Stimulated activated CD8-positive, alpha-beta memory T cell treated with anti-CD3 and anti-CD28 coated beads, Interleukin-12 subunit alpha, Interleukin-12 subunit beta, amount 100 ng/mL, for 4 hours (primary cell): Measurements from ENCODE around the gene SLCO3A1.

Experiments used
- DNase-seq: peaks from one replicate; pipeline ENCODE4 v3.0.0-alpha.2; 2020; ENCODE audit warnings: low read depth

The SLCO3A1 gene

DNA sequence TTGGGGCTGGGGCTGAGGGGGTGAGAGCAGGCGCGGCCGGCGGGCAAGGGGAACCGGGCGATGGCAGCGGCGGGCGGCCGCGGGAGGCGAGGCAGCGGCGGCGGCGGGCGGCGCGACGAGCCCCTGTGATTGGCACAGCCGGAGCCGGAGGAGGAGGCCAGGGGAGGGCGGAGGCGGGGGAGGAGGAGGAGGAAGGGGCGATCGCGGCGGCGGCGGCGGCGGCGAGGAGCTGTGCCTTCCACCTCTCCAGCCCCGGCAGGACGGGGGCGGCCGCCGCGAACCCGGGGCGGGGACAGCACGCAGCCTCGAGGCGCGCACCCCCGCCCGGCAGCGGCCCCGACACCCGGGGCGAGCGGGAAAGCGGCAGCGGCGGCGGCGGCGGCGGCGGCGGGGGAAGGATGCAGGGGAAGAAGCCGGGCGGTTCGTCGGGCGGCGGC, at the start of gene SLCO3A1:
Gene SLCO3A1 (plus strand): TSS at position 198 of the 437 bp plus-strand sequence.
- peak; percentile 65 for DNase-seq

DNA sequence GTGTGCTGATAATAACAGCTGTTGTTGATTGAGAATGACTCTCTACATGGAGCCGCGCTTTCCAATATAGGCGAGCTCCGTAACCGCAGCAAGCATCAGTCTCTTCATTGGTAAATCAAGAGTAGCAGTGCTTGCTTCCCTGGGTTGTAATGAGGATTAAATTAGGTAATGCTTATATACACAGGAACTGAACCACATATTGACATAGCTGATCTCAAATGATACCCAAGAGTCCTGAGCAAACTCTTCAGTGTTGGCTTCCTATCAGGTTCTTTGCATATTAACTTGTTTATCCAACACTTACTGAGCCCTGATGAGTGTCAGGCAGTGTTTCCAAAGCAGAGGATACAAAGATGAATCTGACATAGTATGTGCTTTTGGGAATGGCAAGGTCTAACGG, 46.4 kb upstream of the SLCO3A1 start:
- no peak for DNase-seq

DNA sequence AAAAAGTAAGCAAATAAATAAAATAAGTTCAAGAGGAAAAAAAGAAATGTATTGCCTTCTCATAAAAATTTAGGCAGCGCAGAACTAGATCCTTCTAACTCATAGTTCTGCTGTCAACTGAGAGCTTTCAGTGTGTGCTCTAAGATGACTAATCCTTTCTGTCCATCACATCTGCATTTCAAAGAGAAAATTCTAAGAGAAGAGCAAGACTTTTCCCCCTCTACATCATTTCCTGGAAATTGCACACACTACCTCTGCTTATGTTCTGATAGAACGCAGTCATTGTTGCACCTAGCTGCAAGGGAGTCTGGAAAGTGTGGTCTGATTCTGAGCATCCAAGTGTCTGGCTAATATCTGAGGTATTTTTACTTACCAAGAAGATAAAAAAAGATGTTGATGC, 39.6 kb upstream of the SLCO3A1 start:
- DNase-seq: no peak

DNA sequence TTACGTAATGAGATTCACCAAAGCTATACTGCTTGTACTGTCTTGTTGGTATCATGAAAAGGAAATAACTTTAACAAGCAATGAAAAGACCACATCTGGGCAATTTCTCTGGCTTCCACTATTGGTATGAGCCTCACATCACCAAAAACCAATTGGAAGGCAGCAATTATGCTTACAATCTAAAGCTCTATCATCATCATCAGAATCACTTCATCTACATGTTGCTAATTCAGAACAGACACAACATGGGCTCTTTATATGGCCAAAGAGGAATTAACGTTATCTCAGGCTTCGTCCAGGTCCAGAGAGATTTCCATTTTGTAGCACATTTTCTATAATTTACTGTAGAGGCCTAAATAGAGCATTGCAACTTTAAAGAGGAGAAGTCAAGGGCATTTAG, 36.6 kb upstream of the SLCO3A1 start:
- no peak for DNase-seq

DNA sequence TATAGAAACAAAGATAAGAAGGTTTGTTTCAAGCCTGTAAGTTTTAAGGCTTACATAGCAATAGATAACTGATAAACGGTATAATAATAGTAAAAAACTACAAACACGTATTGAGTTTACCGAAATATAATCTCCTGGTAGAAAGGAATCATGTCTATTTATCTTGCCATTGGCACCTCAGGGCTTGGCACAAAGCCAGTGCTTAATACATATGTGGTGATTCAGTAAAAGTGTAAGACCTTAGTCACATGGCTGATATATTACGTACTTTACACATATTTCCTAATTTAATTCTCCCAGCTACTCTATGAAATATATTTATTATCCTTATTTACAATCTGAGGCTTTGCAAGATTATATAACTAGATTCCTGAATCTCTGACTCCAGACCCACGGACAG, 32.0 kb upstream of the SLCO3A1 start:
- DNase-seq: no peak

DNA sequence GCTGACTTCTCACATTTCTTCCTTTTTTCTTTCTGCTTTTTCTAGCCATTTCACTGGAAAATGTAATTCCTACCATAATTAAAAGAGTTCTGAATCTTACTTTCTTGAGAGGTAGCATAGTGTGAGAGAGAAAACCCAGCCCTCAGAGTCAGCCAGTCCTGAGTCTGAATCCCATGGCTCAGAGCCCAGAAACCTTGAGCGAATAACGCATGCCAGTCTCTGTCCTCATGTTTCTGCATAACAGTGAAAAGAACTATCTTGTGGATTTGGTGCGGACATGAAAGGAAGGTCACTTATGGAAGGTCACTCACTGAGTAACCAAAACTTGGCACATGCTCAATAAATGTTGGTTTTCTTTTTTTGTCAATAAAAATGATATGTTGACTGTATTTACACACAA, 29.3 kb upstream of the SLCO3A1 start:
- no peak for DNase-seq

DNA sequence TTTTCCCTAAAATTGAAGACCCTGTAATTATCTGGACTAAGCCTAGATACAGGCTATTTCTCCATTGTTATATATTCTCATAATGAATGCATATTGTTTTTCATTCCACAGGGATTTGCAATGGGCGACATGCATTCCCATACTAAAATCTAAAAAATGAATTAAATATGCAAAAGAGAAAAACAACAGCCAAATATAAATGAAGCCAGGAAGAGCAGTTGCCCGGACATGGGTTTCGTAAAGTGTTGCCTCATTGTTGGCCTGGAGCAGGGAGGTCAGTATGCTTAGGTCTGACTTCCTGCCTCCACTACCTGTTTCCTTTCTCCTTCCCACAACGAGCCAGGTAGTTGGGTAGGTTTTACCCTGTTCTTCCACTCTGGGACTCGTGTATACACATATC, 27.1 kb upstream of the SLCO3A1 start:
- no peak for DNase-seq

DNA sequence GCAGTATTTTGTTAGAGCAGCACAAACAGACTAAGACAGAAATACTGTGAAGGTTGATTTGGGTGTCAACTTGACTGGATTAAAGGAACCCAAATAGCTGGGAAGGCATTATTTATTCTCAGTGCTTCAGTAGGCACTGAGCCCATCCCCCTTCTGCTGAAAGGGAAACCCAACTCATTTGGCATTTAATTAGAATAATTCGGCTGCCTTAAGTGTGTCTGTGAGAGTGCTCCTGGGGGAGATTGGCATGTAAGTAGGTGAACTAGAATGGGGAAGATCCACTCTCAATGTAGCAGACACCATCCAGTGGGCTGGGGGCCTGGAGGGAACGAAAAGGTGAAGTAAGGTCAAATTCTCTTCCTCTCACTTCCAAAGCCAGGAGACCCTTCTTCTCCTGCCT, 20.5 kb upstream of the SLCO3A1 start:
- DNase-seq: no peak

DNA sequence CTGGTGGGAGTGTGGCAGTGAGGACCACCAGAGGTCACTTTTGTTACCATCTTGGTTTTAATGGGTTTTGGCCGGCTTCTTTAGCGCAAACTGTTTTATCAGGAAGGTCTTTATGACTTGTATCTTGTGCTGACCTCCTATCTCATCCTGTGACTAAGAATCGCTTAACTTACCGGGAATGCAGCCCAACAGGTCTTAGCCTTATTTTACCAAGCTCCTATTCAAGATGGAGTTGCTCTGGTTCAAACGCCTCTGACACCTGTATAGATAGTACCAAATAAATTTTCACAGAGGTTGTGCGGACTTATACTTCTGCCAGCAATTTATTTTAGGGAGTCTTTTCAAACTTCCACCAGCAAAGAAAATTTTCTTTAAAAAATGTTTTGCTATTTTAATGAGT, 13.6 kb upstream of the SLCO3A1 start:
- DNase-seq: no peak

DNA sequence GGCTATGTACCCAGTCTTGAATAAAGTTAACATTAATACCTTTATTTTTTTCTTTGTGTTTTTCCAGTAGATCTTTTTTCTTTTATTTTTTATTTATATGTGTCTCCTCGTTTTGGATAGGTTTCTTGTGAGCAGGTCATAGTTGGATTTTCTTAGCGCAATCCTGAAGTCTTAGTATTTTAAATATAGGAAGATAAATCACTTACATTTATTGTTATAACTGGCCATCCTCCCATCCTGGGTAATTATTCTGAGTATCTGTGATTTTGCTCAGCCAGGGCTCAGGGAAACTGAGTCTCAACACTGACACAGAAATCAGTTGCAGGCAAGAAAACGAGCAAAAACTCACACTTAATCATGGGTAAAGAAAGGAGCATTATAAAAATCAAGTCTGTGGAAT, 11.6 kb upstream of the SLCO3A1 start:
- no peak for DNase-seq

DNA sequence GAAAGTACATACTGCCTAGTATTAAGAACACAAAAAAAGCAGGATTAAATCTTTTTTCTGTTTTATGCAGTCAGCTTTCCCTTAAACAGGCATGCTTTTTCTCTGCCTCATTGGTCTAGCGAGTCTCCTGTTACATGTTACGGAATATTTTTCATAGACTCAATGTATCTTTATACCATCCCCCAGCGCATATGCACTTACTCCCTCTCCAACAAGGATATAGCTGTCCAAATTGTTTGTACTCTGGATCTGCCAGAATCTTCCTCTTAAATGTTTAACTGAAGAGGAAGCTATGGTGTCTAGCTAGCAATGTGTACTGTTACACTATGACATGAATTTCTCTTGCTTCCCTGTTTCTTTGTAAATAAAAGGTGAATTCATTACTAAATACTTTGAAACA, 9.2 kb upstream of the SLCO3A1 start:
- DNase-seq: no peak

DNA sequence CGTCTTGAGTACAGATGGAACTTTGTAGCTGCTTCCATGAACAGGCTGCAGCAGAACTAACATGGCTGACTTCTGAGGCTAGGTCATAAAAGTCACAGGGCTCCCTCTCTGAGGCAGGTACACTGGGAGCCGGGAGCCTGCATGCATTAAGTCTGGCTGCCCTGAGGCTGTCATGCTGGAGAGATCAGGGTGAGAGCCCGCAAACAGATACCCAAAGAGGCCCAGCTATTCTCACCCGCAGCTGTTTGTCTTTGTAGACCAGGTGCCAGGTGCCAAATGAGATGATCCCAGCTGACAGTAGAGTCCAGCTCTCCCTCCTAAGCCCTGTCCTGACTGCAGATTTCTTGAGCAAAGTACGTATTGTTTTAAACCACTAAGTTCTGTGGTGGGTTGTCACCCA, 8.6 kb upstream of the SLCO3A1 start:
- no peak for DNase-seq

DNA sequence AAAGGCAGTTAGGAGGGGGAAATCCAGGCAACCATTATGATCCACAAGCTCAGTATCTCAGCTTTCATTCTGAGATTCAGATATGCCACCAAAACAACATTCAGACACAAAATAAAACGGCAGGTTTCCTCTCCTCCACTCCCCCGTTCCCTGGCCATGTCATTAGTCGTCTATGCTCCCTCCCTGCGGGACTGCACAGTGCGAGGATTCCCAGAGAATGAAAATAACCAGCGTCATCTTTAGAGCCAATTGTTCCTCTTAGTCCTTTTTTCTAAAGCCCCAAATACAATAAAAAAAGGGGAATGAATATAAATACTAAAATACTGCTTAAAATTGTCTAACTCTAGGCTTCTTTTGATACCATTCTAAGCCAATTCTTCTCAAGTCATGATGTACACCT, 7.8 kb upstream of the SLCO3A1 start:
- DNase-seq: no peak

DNA sequence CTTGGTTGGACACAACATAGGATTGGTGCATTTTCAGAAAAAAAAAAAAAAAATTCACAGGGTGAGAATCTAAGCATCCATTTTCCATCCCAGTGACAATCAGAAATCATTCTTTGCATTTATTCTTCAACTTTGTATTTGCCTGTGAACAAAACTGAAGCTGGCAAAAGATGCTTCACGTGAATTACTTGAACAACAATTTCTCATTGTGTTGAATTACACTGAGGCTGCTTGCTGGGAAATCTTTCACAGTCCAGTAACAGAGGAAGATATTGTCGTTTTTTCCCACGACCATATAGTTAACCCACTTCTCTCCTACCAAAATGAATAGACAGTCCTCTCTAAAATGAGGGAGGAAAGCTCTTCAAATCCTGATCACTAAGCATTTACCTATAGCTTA, 4.3 kb upstream of the SLCO3A1 start:
- no peak for DNase-seq

DNA sequence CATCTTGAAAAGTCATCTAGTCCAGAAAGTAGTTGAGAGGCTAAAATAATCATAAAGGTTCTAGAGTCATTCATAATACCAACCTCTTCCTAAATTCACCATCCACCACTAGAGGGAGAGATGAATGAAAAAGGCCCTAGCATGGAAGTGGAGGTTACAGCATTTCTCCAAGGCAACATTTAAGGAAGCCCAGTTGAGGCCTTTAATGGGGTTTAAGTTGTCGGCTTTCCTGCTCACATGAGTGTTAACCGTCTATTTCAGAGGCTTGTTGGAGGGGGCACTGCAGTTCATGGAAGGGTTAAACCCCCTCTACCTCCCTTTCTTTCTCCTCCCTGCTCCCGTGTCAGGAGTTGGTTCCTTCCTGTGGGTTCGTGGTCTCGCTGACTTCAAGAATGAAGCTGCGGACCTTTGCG, 3.8 kb upstream of the SLCO3A1 start:
- no peak for DNase-seq

DNA sequence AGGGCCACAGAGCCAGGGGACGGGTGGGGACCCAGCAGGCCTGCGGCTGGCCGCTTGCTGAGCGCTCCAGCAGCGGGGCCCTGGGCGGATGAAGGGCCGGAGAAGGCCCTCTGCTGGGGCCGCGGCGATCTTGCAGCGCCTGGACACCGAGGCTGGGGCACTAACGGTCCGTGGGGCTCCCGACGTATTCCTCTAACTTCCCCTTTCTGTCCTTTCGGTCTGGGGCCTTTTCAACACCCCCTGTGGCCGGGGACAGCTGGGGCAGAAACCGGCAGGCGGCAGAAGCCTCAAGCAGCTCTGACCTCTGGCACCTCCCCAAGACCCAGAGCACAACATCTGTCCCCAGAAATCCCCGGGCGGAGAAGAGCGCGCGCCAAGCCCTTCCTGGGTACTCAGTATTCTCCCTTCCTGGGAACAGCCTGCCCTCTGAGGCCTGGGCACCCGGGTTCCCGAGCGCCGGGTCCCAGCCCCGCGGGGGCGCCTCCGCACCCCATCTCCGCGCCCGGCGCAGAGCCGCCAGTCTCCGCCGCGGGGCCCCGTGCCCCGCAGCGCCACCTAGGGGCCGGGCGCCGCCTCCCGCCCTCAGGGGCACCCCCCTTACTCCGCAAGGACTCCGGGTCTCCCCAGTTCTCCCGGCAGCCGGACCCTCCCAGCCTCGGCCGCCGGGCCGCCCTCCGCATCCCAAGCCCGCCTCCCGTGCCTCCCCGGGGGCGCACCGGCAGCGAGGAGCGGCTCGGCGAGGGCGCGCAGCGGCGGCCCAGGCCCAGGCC, 582 bp upstream of the SLCO3A1 start:
- DNase-seq: peak; percentile 67

DNA sequence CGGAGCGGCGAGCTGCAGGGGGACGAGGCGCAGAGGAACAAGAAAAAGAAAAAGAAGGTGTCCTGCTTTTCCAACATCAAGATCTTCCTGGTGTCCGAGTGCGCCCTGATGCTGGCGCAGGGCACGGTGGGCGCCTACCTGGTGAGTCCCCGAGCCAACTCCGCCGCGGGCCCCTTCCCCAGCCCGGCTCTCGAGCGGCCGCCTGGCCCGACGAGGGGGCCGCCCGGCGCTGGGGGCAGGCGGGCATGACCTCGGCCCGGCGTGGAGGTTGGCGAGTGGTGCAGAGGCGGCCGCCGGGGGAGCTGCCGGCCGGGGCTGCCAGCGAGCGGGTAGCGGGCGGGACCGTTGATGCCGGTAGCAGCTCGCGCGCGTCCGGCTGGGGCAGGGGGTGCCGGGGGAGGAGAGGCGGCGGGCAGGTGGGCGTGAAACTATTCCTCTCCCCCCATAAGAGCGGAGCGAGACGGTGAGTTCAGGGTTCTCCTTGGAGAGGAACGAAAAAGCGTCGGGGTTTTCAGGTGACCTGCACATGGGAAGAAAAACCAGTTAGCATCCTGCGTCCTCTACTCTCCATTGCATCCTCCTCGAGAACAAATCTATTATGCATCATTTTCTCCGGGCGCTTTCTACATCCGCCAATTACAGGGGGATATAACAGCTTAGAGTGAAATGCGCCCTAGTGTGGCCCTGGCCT, 585 bp downstream of the SLCO3A1 start:
- DNase-seq: peak; percentile 33

DNA sequence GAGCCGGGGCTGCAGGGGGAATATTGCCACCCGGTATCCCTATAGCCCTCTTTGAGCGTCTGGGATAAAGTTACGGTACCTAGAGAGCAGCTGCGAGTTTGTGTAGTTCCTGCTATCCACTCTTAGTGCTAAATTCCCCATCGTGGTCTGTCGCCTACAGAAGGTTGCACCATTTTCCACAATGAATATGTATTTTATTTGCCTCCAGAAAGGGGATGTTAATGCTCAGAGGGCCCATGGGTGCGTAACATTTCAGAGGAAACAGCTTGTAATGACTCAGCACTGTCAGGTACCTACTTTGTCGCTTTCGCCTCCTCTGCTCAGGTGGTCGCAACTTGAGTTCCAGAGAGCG, 1.1 kb downstream of the SLCO3A1 start:
- no peak for DNase-seq

DNA sequence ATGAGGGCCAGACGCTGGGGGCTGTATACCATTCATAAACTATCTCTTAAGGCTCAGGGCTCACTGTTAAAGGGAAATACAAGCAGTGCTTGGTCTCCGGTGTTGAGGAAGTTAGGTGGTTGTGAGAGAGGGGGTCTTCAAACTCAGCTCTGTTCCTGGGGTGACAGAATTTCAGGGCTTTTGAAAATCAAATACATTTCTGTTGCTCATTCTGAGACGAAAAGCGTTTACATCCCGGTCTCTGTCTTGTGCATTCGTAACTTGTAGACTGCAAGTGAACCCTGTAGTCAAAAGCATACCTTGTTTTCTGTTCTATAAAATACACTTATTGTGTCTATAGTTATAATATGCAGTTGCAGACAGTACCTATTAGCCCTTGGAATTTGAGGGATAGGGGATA, 1.7 kb downstream of the SLCO3A1 start:
- DNase-seq: no peak

DNA sequence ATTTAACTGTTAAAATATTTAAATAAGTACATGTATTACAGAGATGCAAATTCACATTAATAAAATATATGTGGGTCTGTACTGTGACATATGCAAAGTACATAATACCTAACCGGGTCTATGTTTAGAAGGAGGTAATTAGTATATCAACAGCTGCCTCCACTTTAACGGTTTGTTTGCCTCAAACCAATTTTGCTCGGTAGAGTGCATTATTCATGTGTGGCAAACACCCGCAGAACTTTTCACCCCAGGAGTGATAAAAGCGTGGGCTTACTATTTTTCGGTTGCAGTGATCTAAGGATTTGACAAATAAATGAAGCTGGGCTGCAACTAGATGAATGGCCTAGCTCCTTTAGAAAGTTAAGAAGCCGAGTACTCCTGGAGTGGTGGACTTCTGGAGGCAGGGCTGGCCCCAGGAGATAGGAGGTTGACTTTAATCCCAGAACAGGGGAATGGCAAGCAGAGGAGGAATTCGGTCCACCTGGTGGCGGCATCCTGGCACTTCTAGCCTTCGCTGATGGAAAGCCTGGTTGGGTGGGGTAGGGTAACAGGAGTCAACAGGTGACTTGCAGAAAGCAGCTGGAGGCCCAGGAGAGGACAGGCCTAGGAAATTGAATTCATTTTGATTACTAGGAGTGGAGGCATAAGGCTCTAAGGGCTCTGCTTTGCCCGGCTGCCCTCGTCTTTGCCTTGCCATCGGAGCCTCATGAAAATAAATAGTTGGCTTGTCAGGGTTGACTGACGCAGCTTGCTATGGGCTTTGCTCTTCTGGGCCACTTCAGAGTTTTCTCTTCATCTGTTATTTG, 2.4 kb downstream of the SLCO3A1 start:
- no peak for DNase-seq

DNA sequence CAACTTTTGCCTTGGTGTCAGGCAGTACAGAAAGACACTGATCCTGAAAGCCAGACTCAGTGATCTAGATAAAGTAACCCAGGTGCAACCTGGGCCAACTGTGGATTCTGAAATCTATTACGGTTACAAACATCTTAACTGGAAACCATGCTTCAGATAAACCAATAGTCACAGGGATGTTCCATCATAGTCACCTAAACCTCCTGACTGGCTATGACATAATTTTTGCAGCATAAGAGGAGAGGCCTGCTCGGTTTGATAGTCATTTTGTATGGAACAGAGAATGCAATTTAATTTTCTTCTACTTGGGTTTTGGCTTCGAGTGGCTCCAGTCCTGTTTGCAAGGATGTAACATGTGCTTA, 3.7 kb downstream of the SLCO3A1 start:
- no peak for DNase-seq

DNA sequence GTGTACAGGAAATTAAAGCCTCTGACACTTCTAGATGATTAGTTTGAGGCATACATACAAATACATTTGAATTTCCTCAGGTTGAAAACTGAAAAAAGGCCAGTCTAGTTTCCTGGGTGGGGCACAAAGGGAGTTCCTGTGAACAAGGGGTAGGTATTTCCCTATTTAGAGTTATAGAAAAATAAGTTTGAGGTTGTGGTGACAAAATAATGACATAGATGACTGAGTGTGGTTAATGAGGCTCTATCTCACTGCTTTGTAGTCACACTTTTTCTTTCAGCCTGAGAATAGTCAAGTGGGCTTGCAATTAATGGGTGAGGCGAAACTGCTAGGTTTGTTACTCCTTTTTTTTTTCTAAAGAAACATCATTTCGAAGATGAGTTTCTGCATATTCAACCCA, 4.3 kb downstream of the SLCO3A1 start:
- DNase-seq: no peak

DNA sequence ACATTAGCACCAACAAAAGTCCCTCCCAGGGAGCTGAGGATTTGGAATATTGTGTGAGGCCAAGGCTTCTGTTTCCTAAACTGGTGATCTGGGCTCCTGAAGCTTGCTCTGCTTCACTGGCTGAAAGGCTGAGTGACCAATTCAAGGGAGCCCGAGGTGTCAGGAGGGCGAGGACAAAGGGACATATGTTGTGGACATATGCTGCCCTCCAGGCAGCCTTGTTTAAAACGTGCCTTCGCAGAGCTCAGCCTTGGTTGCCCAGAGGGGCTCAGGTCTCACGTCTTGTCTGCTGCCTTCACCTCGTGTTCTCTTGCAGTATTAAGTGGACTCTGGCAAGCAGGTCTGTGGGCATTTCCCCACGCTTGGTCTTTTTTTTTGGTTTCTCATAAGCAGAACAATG, 7.0 kb downstream of the SLCO3A1 start:
- DNase-seq: no peak
